HepG2 (cell line): ENCODE results near the gene TTYH1. TPM values are rescaled to one million over a fixed set of nuclear protein-coding genes. Genes with fewer than 3 reads are reported as not detected.

Experiments
- AGO1 ChIP-seq: fragments of 200-400 bp; formaldehyde crosslinking; IDR thresholded peaks from 2 replicates; pipeline ENCODE4 v1.6.1; 2017; ENCODE audit warnings: mild to moderate bottlenecking, low read depth, low read length, moderate library complexity; ENCODE audit not compliant: poor library complexity, severe bottlenecking
- E2F5 ChIP-seq: sonication (generic); formaldehyde crosslinking; conservative IDR thresholded peaks from 2 replicates; pipeline ENCODE4 v1.4.0; 2020; ENCODE audit warnings: missing genetic modification reagents
- ETV6 ChIP-seq: sonication (generic); formaldehyde crosslinking; conservative IDR thresholded peaks from 2 replicates; pipeline ENCODE4 v1.4.0; 2020; ENCODE audit warnings: missing genetic modification reagents
- FIP1L1 ChIP-seq: fragments of 200-400 bp; formaldehyde crosslinking; IDR thresholded peaks from 2 replicates; pipeline ENCODE4 v1.6.1; 2018; ENCODE audit warnings: low read depth, mild to moderate bottlenecking, low read length, moderate library complexity, borderline replicate concordance; ENCODE audit not compliant: insufficient read depth
- HOXA9 ChIP-seq: sonication (generic); formaldehyde crosslinking; IDR thresholded peaks from 2 replicates; pipeline ENCODE4 v1.8.1; 2022; ENCODE audit warnings: missing genetic modification reagents, mild to moderate bottlenecking, moderate library complexity, borderline replicate concordance
- KMT2A ChIP-seq: sonication (generic); formaldehyde crosslinking; IDR thresholded peaks from 2 replicates; pipeline ENCODE4 v1.4.0; 2020; ENCODE audit warnings: missing genetic modification reagents
- MAFG ChIP-seq: sonication (generic); formaldehyde crosslinking; IDR thresholded peaks from 2 replicates; pipeline ENCODE4 v1.5.1; 2020; ENCODE audit warnings: mild to moderate bottlenecking, missing genetic modification reagents
- SNAPC5 ChIP-seq: sonication (generic); formaldehyde crosslinking; IDR thresholded peaks from 2 replicates; pipeline ENCODE4 v1.8.1; 2023; ENCODE audit warnings: mild to moderate bottlenecking, missing genetic modification reagents, borderline replicate concordance
- SRF ChIP-seq: IDR thresholded peaks from 2 replicates; pipeline ENCODE4 v1.6.1; 2011; ENCODE audit warnings: mild to moderate bottlenecking, low read depth, low read length, moderate library complexity
- ZNF18 ChIP-seq: sonication (generic); formaldehyde crosslinking; IDR thresholded peaks from 2 replicates; pipeline ENCODE4 v1.8.0; 2022; ENCODE audit warnings: mild to moderate bottlenecking, missing genetic modification reagents; ENCODE audit not compliant: insufficient replicate concordance
- ZNF274 ChIP-seq: sonication (generic); formaldehyde crosslinking; IDR thresholded peaks from 2 replicates; pipeline ENCODE4 v1.5.1; 2020; ENCODE audit warnings: mild to moderate bottlenecking, missing genetic modification reagents
- ZNF350 ChIP-seq: sonication (generic); formaldehyde crosslinking; IDR thresholded peaks from 2 replicates; pipeline ENCODE4 v1.4.0; 2020; ENCODE audit warnings: mild to moderate bottlenecking, low read depth, missing genetic modification reagents, borderline replicate concordance
- ZNF362 ChIP-seq: sonication (generic); formaldehyde crosslinking; IDR thresholded peaks from 2 replicates; pipeline ENCODE4 v1.4.0; 2020; ENCODE audit warnings: missing genetic modification reagents, mild to moderate bottlenecking, borderline replicate concordance
- ZNF451 ChIP-seq: sonication (generic); formaldehyde crosslinking; IDR thresholded peaks from 2 replicates; pipeline ENCODE4 v1.5.0; 2020; ENCODE audit warnings: mild to moderate bottlenecking, missing genetic modification reagents
- ZNF552 ChIP-seq: sonication (generic); formaldehyde crosslinking; IDR thresholded peaks from 2 replicates; pipeline ENCODE4 v1.9.0; 2022; ENCODE audit warnings: missing genetic modification reagents, mild to moderate bottlenecking, borderline replicate concordance
- ZNF644 ChIP-seq: IDR thresholded peaks from 2 replicates; pipeline ENCODE4 v1.6.1; 2016; ENCODE audit warnings: low read depth
- polyA plus RNA-seq, 8 experiments: library from polyadenylated mRNA; depleted of rRNA in 3 of 8; stranded (reverse) in 7 of 8; unstranded in 1 of 8; fragments of >200 nt; fragmentation: Illumina TruSeq in 4 of 8; extraction: Trizol in 4 of 8; gene quantifications; 2 replicates each; pipeline versions ENCODE4 v1.2.1 to v1.2.3, GENCODE V29; 2011 to 2016; ENCODE audit warnings: low read depth in 4 of 8, missing spikeins in 1 of 8, mixed read lengths in 1 of 8; ENCODE audit not compliant: insufficient read depth in 1 of 8
- total RNA-seq, 5 experiments: library from RNA; depleted of rRNA; stranded (reverse); fragments of >200 nt; fragmentation: Illumina TruSeq; extraction: Trizol; gene quantifications; 2 replicates each; pipeline ENCODE4 v1.2.3, GENCODE V29; 2016; ENCODE audit warnings: low read depth in 1 of 5
- TF ChIP-seq, protein P1 (sequence below): sonication (generic); formaldehyde crosslinking; IDR thresholded peaks from 2 replicates; pipeline ENCODE4 v1.5.0; 2020; ENCODE audit warnings: missing genetic modification reagents
- TF ChIP-seq, protein P2 (sequence below): sonication (generic); formaldehyde crosslinking; IDR thresholded peaks from 2 replicates; pipeline ENCODE4 v1.4.0; 2020; ENCODE audit warnings: missing genetic modification reagents
- TF ChIP-seq, protein P3 (sequence below): sonication (generic); formaldehyde crosslinking; IDR thresholded peaks from 2 replicates; pipeline ENCODE4 v1.5.0; 2020; ENCODE audit warnings: missing genetic modification reagents

Gene TTYH1
- total and polyA plus RNA-seq, 2 of the 13 experiments (the other 11 are each of a cell fraction or from before 2014, with no cell fraction given): 6.9 to 19.9 TPM

DNA sequence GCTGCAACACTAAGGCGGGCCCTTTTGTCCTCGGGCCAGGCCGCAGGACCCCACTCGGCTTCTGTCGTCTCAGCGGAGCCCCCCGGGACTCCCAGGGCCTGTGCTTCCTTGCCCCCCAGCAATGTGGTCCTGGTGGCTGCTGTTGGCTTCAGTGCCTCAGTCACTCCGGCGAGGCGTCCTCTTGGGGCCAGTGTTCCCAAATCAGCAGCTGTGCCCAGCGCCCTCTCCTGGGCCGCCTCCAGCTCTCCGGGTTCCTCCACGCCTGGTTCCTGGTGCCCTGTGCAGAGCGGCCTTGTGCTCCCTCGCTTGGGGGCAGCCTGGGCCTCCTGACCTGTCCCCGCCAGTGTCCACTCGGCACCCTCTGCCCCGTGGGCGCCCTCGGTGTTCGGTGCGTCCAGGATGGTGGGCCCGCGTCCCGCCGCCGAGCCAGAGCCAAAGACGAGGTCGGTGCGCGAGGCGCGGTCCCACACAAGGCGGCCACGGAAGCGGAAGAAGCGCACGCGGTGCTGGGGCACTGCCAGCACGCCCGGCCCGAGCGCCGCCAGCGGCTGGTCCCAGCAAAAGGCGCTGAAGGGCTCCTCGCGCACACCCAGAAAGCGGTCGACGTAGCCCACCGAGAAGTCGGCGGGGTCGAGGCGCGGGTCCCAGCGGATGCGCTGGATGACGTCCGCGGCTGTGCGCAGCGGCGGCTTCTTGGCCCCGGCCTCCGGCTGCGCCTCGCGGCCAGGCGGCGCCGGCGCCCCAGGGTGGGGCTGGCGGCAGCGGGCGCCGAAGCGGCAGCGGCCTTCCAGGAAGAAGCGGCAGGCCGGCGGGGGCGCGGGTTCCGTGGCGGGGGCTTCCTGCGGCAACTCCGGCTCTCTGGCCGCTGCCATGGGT is 47.6 kb downstream of the TTYH1 start (continued):
- TF ChIP-seq FIP1L1 (no peak), ZNF644 (CRISPR knock-in tag) (no peak), ZNF18 (peak; percentile 41), HOXA9 (CRISPR knock-in tag) (peak; percentile 70; the same call in 1 of the 2 replicates), MAFG (CRISPR knock-in tag) (no peak), SRF (no peak), SNAPC5 (CRISPR knock-in tag) (peak; percentile 76; the same call in 1 of the 2 replicates), ZNF451 (CRISPR knock-in tag) (no peak), AGO1 (peak; percentile 95), ZNF274 (CRISPR knock-in tag) (peak; percentile 33; the same call in 1 of the 2 replicates), ZNF552 (peak; percentile 79; the same call in 1 of the 2 replicates), ZNF362 (peak; percentile 46), E2F5 (CRISPR knock-in tag) (peak; percentile 46; the same call in 1 of the 2 replicates), ETV6 (CRISPR knock-in tag) (no peak), KMT2A (CRISPR knock-in tag) (0 out of 2 replicates have a peak, but pooled peaks have one; percentile 11), ZNF350 (CRISPR knock-in tag) (peak; percentile 12; the same call in 1 of the 2 replicates)
- TF ChIP-seq, protein P1, sequence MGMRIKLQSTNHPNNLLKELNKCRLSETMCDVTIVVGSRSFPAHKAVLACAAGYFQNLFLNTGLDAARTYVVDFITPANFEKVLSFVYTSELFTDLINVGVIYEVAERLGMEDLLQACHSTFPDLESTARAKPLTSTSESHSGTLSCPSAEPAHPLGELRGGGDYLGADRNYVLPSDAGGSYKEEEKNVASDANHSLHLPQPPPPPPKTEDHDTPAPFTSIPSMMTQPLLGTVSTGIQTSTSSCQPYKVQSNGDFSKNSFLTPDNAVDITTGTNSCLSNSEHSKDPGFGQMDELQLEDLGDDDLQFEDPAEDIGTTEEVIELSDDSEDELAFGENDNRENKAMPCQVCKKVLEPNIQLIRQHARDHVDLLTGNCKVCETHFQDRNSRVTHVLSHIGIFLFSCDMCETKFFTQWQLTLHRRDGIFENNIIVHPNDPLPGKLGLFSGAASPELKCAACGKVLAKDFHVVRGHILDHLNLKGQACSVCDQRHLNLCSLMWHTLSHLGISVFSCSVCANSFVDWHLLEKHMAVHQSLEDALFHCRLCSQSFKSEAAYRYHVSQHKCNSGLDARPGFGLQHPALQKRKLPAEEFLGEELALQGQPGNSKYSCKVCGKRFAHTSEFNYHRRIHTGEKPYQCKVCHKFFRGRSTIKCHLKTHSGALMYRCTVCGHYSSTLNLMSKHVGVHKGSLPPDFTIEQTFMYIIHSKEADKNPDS (CRISPR knock-in tag): 0 out of 2 replicates have a peak, but pooled peaks have one; percentile 23
- TF ChIP-seq, protein P2, sequence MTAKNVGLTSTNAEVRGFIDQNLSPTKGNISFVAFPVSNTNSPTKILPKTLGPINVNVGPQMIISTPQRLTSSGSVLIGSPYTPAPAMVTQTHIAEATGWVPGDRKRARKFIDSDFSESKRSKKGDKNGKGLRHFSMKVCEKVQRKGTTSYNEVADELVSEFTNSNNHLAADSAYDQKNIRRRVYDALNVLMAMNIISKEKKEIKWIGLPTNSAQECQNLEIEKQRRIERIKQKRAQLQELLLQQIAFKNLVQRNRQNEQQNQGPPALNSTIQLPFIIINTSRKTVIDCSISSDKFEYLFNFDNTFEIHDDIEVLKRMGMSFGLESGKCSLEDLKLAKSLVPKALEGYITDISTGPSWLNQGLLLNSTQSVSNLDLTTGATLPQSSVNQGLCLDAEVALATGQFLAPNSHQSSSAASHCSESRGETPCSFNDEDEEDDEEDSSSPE (CRISPR knock-in tag): 0 out of 2 replicates have a peak, but pooled peaks have one; percentile 43
- TF ChIP-seq, protein P3, sequence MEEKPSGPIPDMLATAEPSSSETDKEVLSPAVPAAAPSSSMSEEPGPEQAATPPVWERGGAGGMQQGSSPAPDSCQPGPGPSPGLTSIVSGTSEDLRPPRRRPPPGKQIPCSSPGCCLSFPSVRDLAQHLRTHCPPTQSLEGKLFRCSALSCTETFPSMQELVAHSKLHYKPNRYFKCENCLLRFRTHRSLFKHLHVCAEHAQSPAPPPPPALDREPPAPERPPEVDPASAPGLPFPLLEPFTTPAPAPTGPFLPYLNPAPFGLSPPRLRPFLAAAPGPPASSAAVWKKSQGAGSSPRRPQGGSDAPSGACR (CRISPR knock-in tag): peak; percentile 86
